HepG2 (cell line): ENCODE data around the gene HNRNPUL2. TPM values are rescaled to one million over a fixed set of nuclear protein-coding genes. Genes with fewer than 3 reads are reported as not detected.
A peak's percentile ranks its signal among the peaks of the same experiment; 100 is the strongest.

Experiments
- ATAC-seq: fragments of 200-7000 bp; cut with Tn5 transposase; 3 replicates; pipeline ENCODE4 v1.9.1; 2020; ENCODE audit warnings: mild to moderate bottlenecking, moderate library complexity
- BruUV-seq: library from RNA; stranded (reverse); fragments of 400-500 nt; replicated peaks from 2 replicates; lab custom pipeline; 2021; lab: Mats Ljungman, UMichigan
- CTCF ChIA-PET: fragments of 300-600 bp; formaldehyde crosslinking; extraction: SDS; loops from one replicate; lab custom pipeline; 2021; ENCODE audit warnings: low total read pairs, inconsistent platforms, low intra/inter-chr PET ratio; lab: Yijun Ruan, JAX
- POLR2A ChIA-PET: fragments of 350-600 bp; sonication (Branson Sonifier 250); formaldehyde crosslinking; loops from one replicate; lab custom pipeline; 2020; ENCODE audit warnings: antibody characterized with exemption, inconsistent platforms; lab: Yijun Ruan, JAX
- DNase-seq: peaks from one replicate; pipeline ENCODE4 v3.0.0-alpha.2; 2015; ENCODE audit warnings: low spot score
- FAIRE-seq: peaks from 3 replicates; lab custom pipeline; 2011; peaks lifted over from hg19 to GRCh38; lab: Jason Lieb, UNC
- H2AFZ ChIP-seq: one replicate; pipeline ENCODE4 v1.6.1; 2011; ENCODE audit warnings: low read length, inconsistent platforms
- H3K27ac ChIP-seq: fragments of 300-600 bp; 3 replicates; pipeline ENCODE4 v1.8.0; 2011; ENCODE audit warnings: mixed run types, mild to moderate bottlenecking, mixed read lengths, low read length, inconsistent platforms; ENCODE audit not compliant: insufficient read depth; ENCODE audit errors: extremely low read length
- H3K27me3 ChIP-seq, 2 experiments: fragments of 200-600 bp in 1 of 2; 2 replicates in 1 of 2; 3 replicates in 1 of 2; pipeline versions ENCODE4 v1.6.0 to v1.8.0; 2011; ENCODE audit warnings: low read length in 2 of 2, mild to moderate bottlenecking in 2 of 2, moderate library complexity in 2 of 2, inconsistent platforms in 1 of 2; ENCODE audit not compliant: insufficient read depth in 2 of 2, control insufficient read depth in 1 of 2
- H3K36me3 ChIP-seq, 2 experiments: fragments of 200-600 bp in 1 of 2; replicated peaks in 1 of 2; 2 replicates in 1 of 2; 3 replicates in 1 of 2; pipeline versions ENCODE4 v1.5.1 to v1.8.0; 2011; ENCODE audit warnings: low read length in 2 of 2, inconsistent platforms in 1 of 2; ENCODE audit not compliant: insufficient read depth in 2 of 2, control insufficient read depth in 1 of 2
- H3K4me1 ChIP-seq: 2 replicates; pipeline ENCODE4 v1.5.1; 2012; ENCODE audit warnings: low read length, inconsistent platforms; ENCODE audit not compliant: insufficient read depth
- H3K4me2 ChIP-seq: 2 replicates; pipeline ENCODE4 v1.6.0; 2011; ENCODE audit warnings: low read depth, low read length, inconsistent platforms
- H3K4me3 ChIP-seq, 3 experiments: fragments of 200-600 bp in 1 of 3; sonication (generic), shearing (Covaris generic) in 1 of 3; replicated peaks in 1 of 3; 2 replicates each; pipeline ENCODE4 v1.5.1; 2011 to 2016; ENCODE audit warnings: low read length in 3 of 3, inconsistent platforms in 2 of 3, low read depth in 2 of 3, mild to moderate bottlenecking in 2 of 3, control low read depth in 1 of 3, mixed read lengths in 1 of 3; ENCODE audit not compliant: insufficient read depth in 1 of 3
- H3K79me2 ChIP-seq: one replicate; pipeline ENCODE4 v1.6.1; 2011; ENCODE audit warnings: low read length, inconsistent platforms; ENCODE audit not compliant: insufficient read depth
- H3K9ac ChIP-seq: 2 replicates; pipeline ENCODE4 v1.6.0; 2011; ENCODE audit warnings: mild to moderate bottlenecking, low read depth, low read length, inconsistent platforms; ENCODE audit not compliant: insufficient read depth
- H3K9me3 ChIP-seq: 2 replicates; pipeline ENCODE4 v1.5.1; 2012; ENCODE audit warnings: mild to moderate bottlenecking, low read length
- H4K20me1 ChIP-seq: 2 replicates; pipeline ENCODE4 v1.6.0; 2011; ENCODE audit warnings: inconsistent platforms, mild to moderate bottlenecking, low read length, moderate library complexity; ENCODE audit not compliant: insufficient read depth
- NFIB ChIP-seq: sonication (generic); formaldehyde crosslinking; IDR thresholded peaks from 2 replicates; pipeline ENCODE4 v1.9.0; 2021; ENCODE audit warnings: missing genetic modification reagents, mild to moderate bottlenecking, borderline replicate concordance
- ONECUT2 ChIP-seq: sonication (generic); formaldehyde crosslinking; IDR thresholded peaks from 2 replicates; pipeline ENCODE4 v1.4.0; 2020; ENCODE audit warnings: missing genetic modification reagents
- POLR2A ChIP-seq, 2 experiments: IDR thresholded peaks; 2 replicates each; pipeline ENCODE4 v1.6.1; 2011; ENCODE audit warnings: low read depth in 2 of 2, low read length in 2 of 2, mild to moderate bottlenecking in 1 of 2, moderate library complexity in 1 of 2; ENCODE audit not compliant: insufficient read depth in 1 of 2
- SAFB2 ChIP-seq: sonication (generic); formaldehyde crosslinking; IDR thresholded peaks from 2 replicates; pipeline ENCODE4 v1.5.1; 2020; ENCODE audit warnings: missing genetic modification reagents, low read depth, mild to moderate bottlenecking, borderline replicate concordance
- SIX1 ChIP-seq: sonication (generic); formaldehyde crosslinking; IDR thresholded peaks from 2 replicates; pipeline ENCODE4 v1.4.0; 2020; ENCODE audit warnings: missing genetic modification reagents, borderline replicate concordance
- SRF ChIP-seq: IDR thresholded peaks from 2 replicates; pipeline ENCODE4 v1.6.1; 2011; ENCODE audit warnings: mild to moderate bottlenecking, low read depth, low read length, moderate library complexity
- STAG1 ChIP-seq: sonication (generic); formaldehyde crosslinking; IDR thresholded peaks from 2 replicates; pipeline ENCODE4 v1.4.0; 2020; ENCODE audit warnings: missing genetic modification reagents
- THAP9 ChIP-seq: sonication (generic); formaldehyde crosslinking; IDR thresholded peaks from 2 replicates; pipeline ENCODE4; 2020; ENCODE audit warnings: missing genetic modification reagents, mild to moderate bottlenecking, borderline replicate concordance
- ZNF260 ChIP-seq: sonication (generic); formaldehyde crosslinking; IDR thresholded peaks from 2 replicates; pipeline ENCODE4 v1.4.0; 2020; ENCODE audit warnings: missing genetic modification reagents, low read depth, mild to moderate bottlenecking, borderline replicate concordance
- ZNF550 ChIP-seq: sonication (generic); formaldehyde crosslinking; IDR thresholded peaks from 2 replicates; pipeline ENCODE4 v1.4.0; 2020; ENCODE audit warnings: mild to moderate bottlenecking, missing genetic modification reagents, borderline replicate concordance
- WGBS: methylation state at CpG from one replicate; pipeline ENCODE4 v1.1.6; 2017; ENCODE audit warnings: low lambda C conversion rate; 5-methylcytosine and 5-hydroxymethylcytosine counted together
- in situ Hi-C: cut with HindIII; loops from 2 replicates; pipeline ENCODE4 v1.10.0; 2017; ENCODE audit warnings: low pct_unique_long_range_greater_than_20kb; ENCODE audit not compliant: extremely low pct_ligation_motif_present
- intact Hi-C: fragments of 100-400 bp; cut with micrococcal nuclease; formaldehyde crosslinking; loops from one replicate; pipeline ENCODE4 v1.10.0; 2022; ENCODE audit not compliant: unreplicated experiment
- polyA plus RNA-seq, 8 experiments: library from polyadenylated mRNA; depleted of rRNA in 3 of 8; stranded (reverse) in 7 of 8; unstranded in 1 of 8; fragments of >200 nt; fragmentation: Illumina TruSeq in 4 of 8; extraction: Trizol in 4 of 8; gene quantifications; 2 replicates each; pipeline versions ENCODE4 v1.2.1 to v1.2.3, GENCODE V29; 2011 to 2016; ENCODE audit warnings: low read depth in 4 of 8, missing spikeins in 1 of 8, mixed read lengths in 1 of 8; ENCODE audit not compliant: insufficient read depth in 1 of 8
- total RNA-seq, 5 experiments: library from RNA; depleted of rRNA; stranded (reverse); fragments of >200 nt; fragmentation: Illumina TruSeq; extraction: Trizol; gene quantifications; 2 replicates each; pipeline ENCODE4 v1.2.3, GENCODE V29; 2016; ENCODE audit warnings: low read depth in 1 of 5

Gene HNRNPUL2
- total and polyA plus RNA-seq, 2 of the 13 experiments (the other 11 are each of a cell fraction or from before 2014, with no cell fraction given), result 8.4 to 9.6 TPM

GRCh38 chr11:62677156-62677555, 50.1 kb downstream of the HNRNPUL2 start:
- ATAC-seq, result no peak
- no peak overlapping the region for H3K4me3 ChIP-seq
- in situ Hi-C loops, result no loop called here
- no peak for DNase-seq
- no TSS peak for BruUV-seq
- peaks cover 0 to 7% of the 10 kb centered on the region in 2 experiments; a peak in 1 of 5 replicates for H3K36me3 ChIP-seq
- no peak for TF ChIP-seq ZNF550 (CRISPR knock-in tag)
- TF ChIP-seq SIX1, result peak; percentile 42; the same call in 1 of the 2 replicates
- peaks cover 16% of the 10 kb centered on the region for H3K79me2 ChIP-seq
- ChIA-PET POLR2A (interaction anchor here (1.1 to 5.4 kb wide), 4 partner anchors 10 to 86 kb away, joined by 4 to 64 read pairs (median 6); partner anchors contain the start of genes C11orf98, CSKMT, INTS5 and TUT1), CTCF (no interaction called here)
- no peaks in the 10 kb centered on the region for H3K9me3 ChIP-seq
- H2AFZ ChIP-seq, result no peak overlapping the region
- no peaks in the 10 kb centered on the region for H4K20me1 ChIP-seq
- no peaks in the 10 kb centered on the region for H3K27me3 ChIP-seq
- H3K9ac ChIP-seq, result peak overlapping the region; percentile 94; the same call in 1 of the 2 replicates
- H3K27ac ChIP-seq, result no peak overlapping the region
- peaks cover 53% of the 10 kb centered on the region for H3K4me1 ChIP-seq
- peak overlapping the region; percentile 98; the same call in 1 of the 2 replicates for H3K4me2 ChIP-seq
- FAIRE-seq, result no peak
- 95% methylated on average over 6 of the region's 6 CpGs for WGBS
- intact Hi-C loops, result no loop called here

- H3K4me3 ChIP-seq, result no peak overlapping the region
- no peak overlapping the region for H2AFZ ChIP-seq
- no peak for DNase-seq
- no peak for ATAC-seq
- in situ Hi-C loops, result no loop called here
- H3K9me3 ChIP-seq, result no peaks in the 10 kb centered on the region
- H4K20me1 ChIP-seq, result no peaks in the 10 kb centered on the region
- WGBS, result 82% methylated on average over 6 of the region's 6 CpGs
- peaks cover 53% of the 10 kb centered on the region for H3K4me1 ChIP-seq
- intact Hi-C loops, result no loop called here
- BruUV-seq, result no TSS peak
- no peak overlapping the region for H3K4me2 ChIP-seq
- no peaks in the 10 kb centered on the region for H3K27me3 ChIP-seq
- no peak overlapping the region for H3K9ac ChIP-seq
- H3K79me2 ChIP-seq, result peaks cover 21% of the 10 kb centered on the region
- FAIRE-seq, result no peak
- H3K36me3 ChIP-seq, result peaks cover 0 to 7% of the 10 kb centered on the region in 2 experiments; a peak in 1 of 5 replicates
- POLR2A ChIA-PET, result interaction anchor here (1.1 to 5.4 kb wide), 4 partner anchors 10 to 86 kb away, joined by 4 to 64 read pairs (median 6); partner anchors contain the start of genes C11orf98, CSKMT, INTS5 and TUT1
- no peak overlapping the region for H3K27ac ChIP-seq
- CTCF ChIA-PET, result no interaction called here
- TF ChIP-seq STAG1 (CRISPR knock-in tag) (0 out of 2 replicates have a peak, but pooled peaks have one; percentile 8), THAP9 (CRISPR knock-in tag) (no peak), SRF (no peak), POLR2A (IDR thresholded peaks at IDR 0.05; ENCODE audit: insufficient read depth in 1 of 2, low read depth in 2 of 2, low read length in 2 of 2) (0 out of 4 replicates have a peak, but pooled peaks of 1 of the 2 experiments have one; percentile 12), ZNF260 (CRISPR knock-in tag) (no peak), SAFB2 (CRISPR knock-in tag) (no peak), NFIB (CRISPR knock-in tag) (no peak), ONECUT2 (no peak)
These were observed 50.6 kb downstream of the HNRNPUL2 start for GRCh38 chr11:62676698-62677097.
